GM21737 (cell line): ENCODE data around the gene TNPO2.
"Not testable (repeated sequence)": the region's sequence is repeated elsewhere in the genome, so short reads cannot be mapped to it uniquely, and the experiment has no call there.

Source experiments
- ATAC-seq: cut with Tn5 transposase; IDR thresholded peaks from one replicate; pipeline ENCODE4 v1.9.1; 2021; ENCODE audit warnings: mild to moderate bottlenecking, moderate library complexity; ENCODE audit not compliant: unreplicated experiment

TNPO2 gene

GRCh38 chr19:12706332-12706718 lies 17.4 kb downstream of the TNPO2 start:
- no peak for ATAC-seq

- ATAC-seq = no peak
These were observed 17.9 kb downstream of the TNPO2 start for GRCh38 chr19:12705654-12706331.

- ATAC-seq = no peak
These were observed 18.6 kb downstream of the TNPO2 start for GRCh38 chr19:12705169-12705568.

GRCh38 chr19:12703046-12703445 lies 20.7 kb downstream of the TNPO2 start:
- ATAC-seq = no peak

- no peak for ATAC-seq
These were observed 22.0 kb downstream of the TNPO2 start for GRCh38 chr19:12701596-12702282.

GRCh38 chr19:12698138-12698537 lies 25.6 kb downstream of the TNPO2 start:
- no peak for ATAC-seq

GRCh38 chr19:12697425-12697824 lies 26.3 kb downstream of the TNPO2 start:
- not testable (repeated sequence) for ATAC-seq

- peak; percentile 75 for ATAC-seq
These were observed 27.1 kb downstream of the TNPO2 start, which contains the start of gene FBXW9 for GRCh38 chr19:12696366-12697335. Gene FBXW9 (minus strand): TSS chr19:12696631. CDS start chr19:12696581, 50 bp downstream.

GRCh38 chr19:12695997-12696365 lies 27.8 kb downstream of the TNPO2 start:
- peak; percentile 7 for ATAC-seq

GRCh38 chr19:12695514-12695913 lies 28.2 kb downstream of the TNPO2 start:
- no peak for ATAC-seq

GRCh38 chr19:12695096-12695495 lies 28.6 kb downstream of the TNPO2 start:
- no peak for ATAC-seq

- no peak for ATAC-seq
These were observed 29.1 kb downstream of the TNPO2 start for GRCh38 chr19:12694641-12695040.

GRCh38 chr19:12692960-12693359 lies 30.8 kb downstream of the TNPO2 start:
- no peak for ATAC-seq

GRCh38 chr19:12689581-12690216 lies 34.0 kb downstream of the TNPO2 start:
- no peak for ATAC-seq

GRCh38 chr19:12689012-12689411 lies 34.7 kb downstream of the TNPO2 start:
- no peak for ATAC-seq

- no peak for ATAC-seq
These were observed 36.1 kb downstream of the TNPO2 start, which contains the start of gene GNG14 for GRCh38 chr19:12687496-12688196. Gene GNG14 (plus strand): TSS chr19:12687998. CDS start chr19:12688049, 51 bp downstream.

GRCh38 chr19:12685831-12686230 lies 37.9 kb downstream of the TNPO2 start:
- ATAC-seq = no peak

GRCh38 chr19:12681074-12681987 lies 42.4 kb downstream of the TNPO2 start, which contains the start of gene DHPS:
Gene DHPS (minus strand): TSS chr19:12681880. CDS start chr19:12681766, 114 bp downstream.
- peak; percentile 62 for ATAC-seq

- no peak for ATAC-seq
These were observed 43.7 kb downstream of the TNPO2 start for GRCh38 chr19:12680034-12680433.
